KMS-11 (cell line): ENCODE data around the gene NAV2.

Experiments used
- H2AFZ ChIP-seq: fragments of 200-600 bp; sonication (generic); 2 replicates; pipeline ENCODE4 v1.6.1; 2016; ENCODE audit warnings: antibody characterized with exemption, mixed run types, low read depth
- H3K27ac ChIP-seq: fragments of 200-600 bp; sonication (generic); 2 replicates; pipeline ENCODE4 v1.6.1; 2016; ENCODE audit warnings: mild to moderate bottlenecking, mixed run types
- H3K27me3 ChIP-seq: fragments of 200-600 bp; sonication (generic); 2 replicates; pipeline ENCODE4 v1.6.1; 2017; ENCODE audit warnings: mild to moderate bottlenecking, low read depth, mixed run types, moderate library complexity; ENCODE audit not compliant: insufficient read depth
- H3K36me3 ChIP-seq: fragments of 200-600 bp; sonication (generic); 2 replicates; pipeline ENCODE4 v1.6.1; 2017; ENCODE audit warnings: mild to moderate bottlenecking, mixed run types; ENCODE audit not compliant: insufficient read depth
- H3K4me1 ChIP-seq: fragments of 200-600 bp; sonication (generic); 2 replicates; pipeline ENCODE4 v1.6.1; 2016; ENCODE audit warnings: mild to moderate bottlenecking, low read depth, mixed run types; ENCODE audit not compliant: poor library complexity, severe bottlenecking
- H3K4me2 ChIP-seq: fragments of 200-600 bp; sonication (generic); 2 replicates; pipeline ENCODE4 v1.7.0; 2016; ENCODE audit warnings: mild to moderate bottlenecking, mixed run types
- H3K4me3 ChIP-seq: fragments of 200-600 bp; sonication (generic); IDR thresholded peaks from 2 replicates; pipeline ENCODE4 v1.6.1; 2017; ENCODE audit warnings: low read depth, low read length, mixed read lengths; ENCODE audit not compliant: insufficient read depth
- H3K79me2 ChIP-seq: fragments of 200-600 bp; sonication (generic); 2 replicates; pipeline ENCODE4 v1.6.1; 2016; ENCODE audit warnings: low read depth, mixed run types; ENCODE audit not compliant: insufficient read depth
- H3K9ac ChIP-seq: fragments of 200-600 bp; sonication (generic); 2 replicates; pipeline ENCODE4 v1.6.1; 2016; ENCODE audit warnings: mild to moderate bottlenecking, mixed run types
- H4K20me1 ChIP-seq: fragments of 200-600 bp; sonication (generic); 2 replicates; pipeline ENCODE4 v1.6.1; 2016; ENCODE audit warnings: mild to moderate bottlenecking, mixed run types; ENCODE audit not compliant: insufficient read depth
- TF ChIP-seq, protein P1 (sequence below): fragments of 200-600 bp; sonication (generic); conservative IDR thresholded peaks from 2 replicates; pipeline ENCODE4 v1.6.1; 2017; ENCODE audit warnings: low read depth, mild to moderate bottlenecking, antibody characterized with exemption, low read length, moderate library complexity, mixed read lengths

The NAV2 gene

DNA sequence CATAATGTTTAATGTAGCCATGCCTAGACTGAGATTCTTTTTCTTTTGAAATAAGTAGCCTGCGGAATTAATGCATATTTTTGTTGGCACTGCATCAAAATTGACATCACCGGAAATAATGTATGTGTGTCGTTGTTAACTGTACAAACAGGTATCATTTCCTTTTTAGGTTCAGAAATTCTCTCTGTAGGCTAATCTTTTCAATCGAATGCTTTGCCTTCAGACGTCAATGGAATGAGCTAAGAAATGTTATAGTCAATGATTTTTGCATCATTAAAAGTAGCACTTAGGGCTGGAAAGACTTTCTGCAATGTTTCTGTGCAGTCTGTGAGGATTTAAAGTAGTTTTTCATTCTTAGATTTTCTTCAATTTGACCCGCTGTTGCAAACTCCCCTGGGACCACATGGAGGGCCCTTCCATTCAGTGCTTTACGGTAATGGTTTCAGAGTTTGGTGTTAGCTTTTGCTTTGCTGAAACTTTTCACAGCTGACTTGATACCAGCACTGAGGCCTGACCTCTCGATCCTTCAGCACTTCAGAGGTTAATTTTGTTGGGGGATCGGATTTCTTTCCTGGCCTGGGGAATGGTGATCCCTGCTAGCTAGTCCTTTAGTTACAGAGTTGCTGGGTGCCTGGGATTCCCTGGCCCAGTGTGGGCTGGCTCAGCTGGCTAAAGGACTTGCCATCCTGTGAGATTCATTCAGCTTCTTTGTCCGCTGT, 309.9 kb downstream of the NAV2 start:
- H3K27me3 ChIP-seq = no peaks in the 10 kb centered on the region
- no peak overlapping the region for H3K9ac ChIP-seq
- H3K36me3 ChIP-seq = no peaks in the 10 kb centered on the region
- H2AFZ ChIP-seq = no peak overlapping the region
- no peaks in the 10 kb centered on the region for H4K20me1 ChIP-seq
- no peak overlapping the region for H3K4me2 ChIP-seq
- H3K4me1 ChIP-seq = no peaks in the 10 kb centered on the region
- no peak overlapping the region for H3K4me3 ChIP-seq
- TF ChIP-seq, protein P1, sequence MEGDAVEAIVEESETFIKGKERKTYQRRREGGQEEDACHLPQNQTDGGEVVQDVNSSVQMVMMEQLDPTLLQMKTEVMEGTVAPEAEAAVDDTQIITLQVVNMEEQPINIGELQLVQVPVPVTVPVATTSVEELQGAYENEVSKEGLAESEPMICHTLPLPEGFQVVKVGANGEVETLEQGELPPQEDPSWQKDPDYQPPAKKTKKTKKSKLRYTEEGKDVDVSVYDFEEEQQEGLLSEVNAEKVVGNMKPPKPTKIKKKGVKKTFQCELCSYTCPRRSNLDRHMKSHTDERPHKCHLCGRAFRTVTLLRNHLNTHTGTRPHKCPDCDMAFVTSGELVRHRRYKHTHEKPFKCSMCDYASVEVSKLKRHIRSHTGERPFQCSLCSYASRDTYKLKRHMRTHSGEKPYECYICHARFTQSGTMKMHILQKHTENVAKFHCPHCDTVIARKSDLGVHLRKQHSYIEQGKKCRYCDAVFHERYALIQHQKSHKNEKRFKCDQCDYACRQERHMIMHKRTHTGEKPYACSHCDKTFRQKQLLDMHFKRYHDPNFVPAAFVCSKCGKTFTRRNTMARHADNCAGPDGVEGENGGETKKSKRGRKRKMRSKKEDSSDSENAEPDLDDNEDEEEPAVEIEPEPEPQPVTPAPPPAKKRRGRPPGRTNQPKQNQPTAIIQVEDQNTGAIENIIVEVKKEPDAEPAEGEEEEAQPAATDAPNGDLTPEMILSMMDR = no peak
- no peaks in the 10 kb centered on the region for H3K79me2 ChIP-seq
- no peak overlapping the region for H3K27ac ChIP-seq

DNA sequence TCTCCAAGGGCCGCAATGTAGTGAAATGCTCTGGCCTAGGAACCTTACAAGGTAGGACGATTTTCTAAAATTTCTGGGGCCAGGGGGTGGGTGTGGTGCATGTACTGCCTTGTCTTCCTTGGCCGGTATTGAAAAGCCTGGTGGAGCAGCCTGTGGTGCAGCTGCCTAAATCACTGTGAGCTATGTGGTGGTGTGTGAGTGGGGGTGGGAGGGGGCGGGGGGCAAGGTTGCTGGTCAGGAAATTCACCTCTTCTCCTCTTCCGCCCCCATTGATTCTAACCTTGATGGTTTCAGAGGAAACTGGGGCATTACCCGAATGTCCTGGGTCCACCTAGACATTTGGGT, 310.4 kb downstream of the NAV2 start:
- Histone ChIP-seq H3K27ac (no peak overlapping the region), H3K4me3 (no peak overlapping the region), H2AFZ (no peak overlapping the region)

DNA sequence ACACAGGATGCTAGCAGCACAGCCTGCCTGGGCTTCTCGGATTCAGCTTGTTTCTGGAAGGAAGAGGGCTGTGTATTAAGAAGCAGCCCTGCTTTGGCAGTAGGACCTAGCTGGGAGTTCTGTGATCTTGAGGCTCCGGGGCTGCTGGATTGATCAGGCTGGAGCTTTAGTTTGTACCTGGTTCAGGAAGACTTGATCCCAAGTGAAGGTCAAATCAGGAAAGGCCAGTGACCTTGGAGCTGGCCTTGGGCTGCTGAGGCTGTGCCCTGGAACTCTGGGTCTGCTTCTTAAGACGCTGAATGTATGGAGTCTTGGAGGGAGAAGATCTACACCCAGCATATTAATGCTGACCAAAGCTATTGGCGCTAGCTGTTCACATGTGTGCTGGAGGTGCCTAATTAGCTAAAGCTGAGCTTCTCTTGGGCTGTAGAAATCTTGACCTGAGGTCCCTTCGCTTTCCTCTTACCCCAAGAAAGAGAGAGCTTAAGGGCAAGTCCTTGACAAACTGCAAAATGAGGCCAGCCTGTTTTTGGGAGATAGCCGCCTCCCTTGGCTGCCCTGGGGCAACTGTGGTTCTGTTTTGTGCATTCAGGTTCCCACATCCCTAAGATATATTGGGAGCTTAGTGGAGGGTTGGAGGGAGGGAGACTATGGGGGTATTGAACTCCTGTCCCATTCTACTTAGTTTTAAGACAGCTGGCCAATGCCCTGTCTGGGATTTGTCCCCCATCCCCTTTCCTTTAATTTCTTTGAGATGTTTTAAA, 311.7 kb downstream of the NAV2 start:
- no peak overlapping the region for H3K4me3 ChIP-seq
- no peaks in the 10 kb centered on the region for H3K4me1 ChIP-seq
- no peaks in the 10 kb centered on the region for H3K79me2 ChIP-seq

More for the DNA sequence above, 310.4 kb downstream of the NAV2 start:
- Histone ChIP-seq H3K79me2 (no peaks in the 10 kb centered on the region), H4K20me1 (no peaks in the 10 kb centered on the region), H3K9ac (no peak overlapping the region), H3K27me3 (no peaks in the 10 kb centered on the region), H3K4me2 (no peak overlapping the region), H3K36me3 (no peaks in the 10 kb centered on the region), H3K4me1 (no peaks in the 10 kb centered on the region)
- TF ChIP-seq, protein P1 = no peak

DNA sequence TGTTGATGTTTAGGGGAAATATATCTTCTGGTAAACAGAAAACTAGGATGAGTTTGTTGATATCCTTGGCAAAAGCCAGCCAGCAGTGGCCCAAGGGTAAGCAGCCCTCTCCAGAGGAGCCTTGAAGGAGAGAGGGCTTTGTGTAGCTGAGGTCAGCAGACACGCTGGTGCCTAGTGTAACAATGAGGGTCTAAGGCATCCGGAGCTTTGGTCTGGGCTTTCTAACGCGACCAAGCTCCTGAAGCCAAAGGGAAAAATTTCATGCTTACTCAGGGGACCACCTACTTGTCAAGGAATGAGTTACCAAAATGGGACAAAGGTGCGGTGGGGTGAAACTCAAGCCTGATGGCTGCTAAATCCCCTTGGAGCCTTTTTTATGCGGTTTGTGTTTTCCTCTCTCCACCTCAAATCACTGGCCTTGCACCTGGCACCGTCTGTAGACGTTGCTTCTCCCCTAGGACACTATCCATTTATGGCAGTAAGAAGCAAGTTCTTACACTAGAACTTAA, 312.7 kb downstream of the NAV2 start:
- Histone ChIP-seq H3K36me3 (no peaks in the 10 kb centered on the region), H3K27me3 (no peaks in the 10 kb centered on the region), H3K4me2 (no peak overlapping the region), H2AFZ (no peak overlapping the region), H3K79me2 (no peaks in the 10 kb centered on the region), H4K20me1 (no peaks in the 10 kb centered on the region), H3K4me1 (no peaks in the 10 kb centered on the region), H3K4me3 (no peak overlapping the region), H3K27ac (no peak overlapping the region), H3K9ac (no peak overlapping the region)
- TF ChIP-seq, protein P1 = no peak

More for the DNA sequence above, 311.7 kb downstream of the NAV2 start:
- Histone ChIP-seq H3K9ac (no peak overlapping the region), H2AFZ (no peak overlapping the region), H3K27ac (no peak overlapping the region), H3K36me3 (no peaks in the 10 kb centered on the region), H4K20me1 (no peaks in the 10 kb centered on the region), H3K4me2 (no peak overlapping the region), H3K27me3 (no peaks in the 10 kb centered on the region)
- TF ChIP-seq, protein P1 = no peak
